ENCODE data around the gene PAK5.

The PAK5 gene

GRCh38 chr20:9493803-9494202 is 345.1 kb downstream of the PAK5 start:
- DNase-seq (ENCODE audit: low spot score): no peak

- no peak for DNase-seq (ENCODE audit: low spot score)
Measured at GRCh38 chr20:9492067-9492466, 346.8 kb downstream of the PAK5 start.

- DNase-seq (ENCODE audit: low spot score): no peak
Measured at GRCh38 chr20:9491324-9491723, 347.6 kb downstream of the PAK5 start.

- DNase-seq (ENCODE audit: low spot score): no peak
Measured at GRCh38 chr20:9490631-9491030, 348.2 kb downstream of the PAK5 start.

GRCh38 chr20:9490161-9490560 is 348.7 kb downstream of the PAK5 start:
- DNase-seq (ENCODE audit: low spot score): no peak

GRCh38 chr20:9488063-9488462 is 350.8 kb downstream of the PAK5 start:
- no peak for DNase-seq (ENCODE audit: low spot score)
